GM19193 (cell line): ENCODE data around the gene CLDN6.

Source experiments
- POLR2A ChIP-seq: IDR thresholded peaks from 4 replicates; pipeline ENCODE4 v1.6.1; 2011; ENCODE audit not compliant: insufficient read depth, insufficient read length; ENCODE audit errors: extremely low read depth

The CLDN6 gene

GRCh38 chr16:2968368-2968737 is 49.6 kb downstream of the CLDN6 start:
- no peak for TF ChIP-seq POLR2A

DNA sequence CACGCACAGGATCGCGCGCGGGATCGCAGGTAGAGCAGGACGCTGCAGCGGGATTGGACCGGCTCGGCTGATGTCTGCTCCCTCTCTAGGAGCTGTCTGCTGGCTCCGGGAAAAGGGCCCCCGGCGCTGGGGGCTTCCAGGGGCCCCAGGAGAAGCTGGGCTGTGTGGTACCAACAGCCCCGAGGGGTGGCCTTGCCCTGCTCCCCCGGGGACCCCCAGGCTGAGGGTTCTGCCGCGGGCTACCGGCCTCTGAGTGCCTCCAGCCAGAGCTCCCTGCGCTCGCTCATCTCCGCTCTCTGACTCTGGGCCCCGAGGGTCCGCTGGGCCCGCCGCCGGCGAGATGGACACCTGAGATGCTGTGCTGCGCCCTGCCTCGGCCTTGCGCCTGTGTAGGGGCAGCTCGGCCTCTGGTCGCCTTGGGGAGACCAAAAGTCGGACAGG is 50.2 kb downstream of the CLDN6 start:
- TF ChIP-seq POLR2A = no peak

DNA sequence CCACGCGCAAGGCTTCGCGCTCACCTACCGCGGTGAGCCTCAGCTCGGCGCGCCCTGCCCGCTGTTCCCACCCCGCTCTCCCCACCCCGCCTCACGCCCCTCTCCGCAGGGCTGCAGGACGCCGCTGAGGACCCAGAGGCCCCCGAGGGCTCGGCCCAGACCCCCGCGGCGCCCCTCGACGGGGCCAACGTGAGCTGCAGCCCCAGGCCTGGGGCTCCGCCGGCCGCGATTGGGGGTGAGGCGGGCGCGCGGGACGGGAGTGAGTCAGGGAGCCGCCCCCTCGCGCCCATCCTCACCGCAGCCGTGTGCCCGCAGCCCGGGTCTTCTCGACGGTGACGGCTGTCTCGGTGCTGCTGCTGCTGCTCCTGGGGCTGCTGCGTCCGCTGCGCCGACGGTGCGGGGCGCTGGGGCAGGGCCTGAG is 50.8 kb downstream of the CLDN6 start:
- TF ChIP-seq POLR2A = no peak

GRCh38 chr16:2966808-2967191 is 51.2 kb downstream of the CLDN6 start:
- no peak for TF ChIP-seq POLR2A

DNA sequence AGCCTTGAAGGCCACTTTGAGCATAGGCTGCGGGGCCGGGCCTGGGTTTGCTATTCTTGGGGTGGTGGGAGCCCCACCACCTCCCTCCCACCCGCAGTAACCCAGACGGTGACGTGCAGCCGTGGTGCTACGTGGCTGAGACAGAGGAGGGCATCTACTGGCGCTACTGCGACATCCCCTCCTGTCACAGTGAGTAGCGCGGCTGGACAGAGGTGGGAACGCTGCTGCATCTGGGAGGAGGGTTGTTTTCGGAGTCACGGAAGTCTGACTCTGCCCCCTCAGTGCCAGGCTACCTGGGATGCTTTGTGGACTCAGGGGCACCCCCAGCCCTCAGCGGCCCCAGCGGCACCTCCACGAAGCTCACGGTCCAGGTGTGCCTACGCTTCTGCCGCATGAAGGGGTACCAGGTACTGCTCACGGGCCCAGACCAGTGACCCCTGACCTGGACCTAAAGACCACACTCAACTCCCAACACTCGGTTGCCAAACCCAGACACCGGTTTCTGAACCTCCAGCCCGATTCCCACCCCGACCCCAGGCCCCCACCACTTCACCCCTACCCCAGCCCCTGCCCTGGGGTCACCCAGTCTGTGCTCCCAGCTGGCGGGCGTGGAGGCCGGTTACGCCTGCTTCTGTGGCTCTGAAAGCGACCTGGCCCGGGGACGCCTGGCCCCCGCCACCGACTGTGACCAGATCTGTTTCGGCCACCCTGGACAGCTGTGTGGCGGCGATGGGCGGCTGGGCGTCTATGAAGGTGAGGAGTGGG is 51.8 kb downstream of the CLDN6 start:
- no peak for TF ChIP-seq POLR2A
